Measurements from ENCODE around the gene MS4A7. TPM values are rescaled to one million over a fixed set of nuclear protein-coding genes. Genes with fewer than 3 reads are reported as not detected.

MS4A7 gene
- total RNA-seq, 2 donors from 2014 or later, result 16.0 to 27.7 TPM

DNA sequence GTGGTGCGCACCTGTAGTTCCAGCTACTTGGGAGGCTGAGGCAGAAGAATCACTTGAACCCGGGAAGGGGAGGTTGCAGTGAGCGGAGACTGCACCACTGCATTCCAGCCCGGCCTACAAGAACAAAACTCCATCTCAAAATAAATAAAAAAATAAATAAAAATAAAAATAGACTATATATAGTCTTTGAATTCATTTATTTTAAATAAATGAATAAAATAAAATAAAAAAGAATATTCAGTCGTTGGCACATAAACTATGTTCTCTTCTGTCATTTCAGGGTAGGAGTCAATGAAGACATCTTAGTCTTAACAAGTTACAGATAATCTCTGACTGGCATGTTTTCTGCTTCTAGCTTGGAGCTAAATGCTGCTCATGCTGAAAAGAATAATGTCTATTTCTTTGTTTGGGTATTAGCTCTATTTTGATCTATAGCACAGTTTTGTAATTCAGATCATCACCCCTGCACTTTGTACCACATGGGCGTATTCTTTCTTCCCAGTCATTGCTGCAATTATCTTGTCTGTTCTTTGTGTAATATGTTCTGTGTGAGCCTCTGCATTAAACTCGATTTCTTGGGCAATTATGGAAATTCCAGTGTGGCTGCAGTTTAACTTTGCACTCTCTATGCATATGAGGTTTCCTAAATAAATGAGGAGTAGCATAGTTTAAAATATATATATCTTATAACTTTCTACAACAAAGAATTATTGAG, 16.5 kb downstream of the MS4A7 start:
- no peak for DNase-seq (ENCODE audit: low spot score)
- no peak overlapping the region for H3K27ac ChIP-seq
- no peaks in the 10 kb centered on the region for H3K4me1 ChIP-seq
- no peak overlapping the region for H3K4me3 ChIP-seq
- no peaks in the 10 kb centered on the region for H3K36me3 ChIP-seq
- H3K27me3 ChIP-seq, result no peaks in the 10 kb centered on the region
- TF ChIP-seq, protein P1, sequence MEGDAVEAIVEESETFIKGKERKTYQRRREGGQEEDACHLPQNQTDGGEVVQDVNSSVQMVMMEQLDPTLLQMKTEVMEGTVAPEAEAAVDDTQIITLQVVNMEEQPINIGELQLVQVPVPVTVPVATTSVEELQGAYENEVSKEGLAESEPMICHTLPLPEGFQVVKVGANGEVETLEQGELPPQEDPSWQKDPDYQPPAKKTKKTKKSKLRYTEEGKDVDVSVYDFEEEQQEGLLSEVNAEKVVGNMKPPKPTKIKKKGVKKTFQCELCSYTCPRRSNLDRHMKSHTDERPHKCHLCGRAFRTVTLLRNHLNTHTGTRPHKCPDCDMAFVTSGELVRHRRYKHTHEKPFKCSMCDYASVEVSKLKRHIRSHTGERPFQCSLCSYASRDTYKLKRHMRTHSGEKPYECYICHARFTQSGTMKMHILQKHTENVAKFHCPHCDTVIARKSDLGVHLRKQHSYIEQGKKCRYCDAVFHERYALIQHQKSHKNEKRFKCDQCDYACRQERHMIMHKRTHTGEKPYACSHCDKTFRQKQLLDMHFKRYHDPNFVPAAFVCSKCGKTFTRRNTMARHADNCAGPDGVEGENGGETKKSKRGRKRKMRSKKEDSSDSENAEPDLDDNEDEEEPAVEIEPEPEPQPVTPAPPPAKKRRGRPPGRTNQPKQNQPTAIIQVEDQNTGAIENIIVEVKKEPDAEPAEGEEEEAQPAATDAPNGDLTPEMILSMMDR (IDR thresholded peaks at IDR 0.05), result no peak
- no peaks in the 10 kb centered on the region for H3K9me3 ChIP-seq

GRCh38 chr11:60396382-60396781, 18.1 kb downstream of the MS4A7 start, which contains the start of gene MS4A14:
MS4A14 (plus strand) TSS chr11:60396459; CDS start chr11:60396579, 120 bp downstream.
- no peak for DNase-seq (ENCODE audit: low spot score)
- no peaks in the 10 kb centered on the region for H3K9me3 ChIP-seq
- H3K36me3 ChIP-seq, result no peaks in the 10 kb centered on the region
- H3K27me3 ChIP-seq, result no peaks in the 10 kb centered on the region
- no peaks in the 10 kb centered on the region for H3K4me1 ChIP-seq
- TF ChIP-seq, protein P1 (IDR thresholded peaks at IDR 0.05), result no peak
- no peak within 1 kb of the TSS for H3K27ac ChIP-seq
- no peak within 1 kb of the TSS for H3K4me3 ChIP-seq

- Histone ChIP-seq H3K9me3 (no peaks in the 10 kb centered on the region), H3K27me3 (no peaks in the 10 kb centered on the region), H3K4me3 (no peak overlapping the region), H3K36me3 (no peaks in the 10 kb centered on the region), H3K27ac (no peak overlapping the region), H3K4me1 (no peaks in the 10 kb centered on the region)
- DNase-seq (ENCODE audit: low spot score), result no peak
- TF ChIP-seq, protein P1 (IDR thresholded peaks at IDR 0.05), result no peak
Measured at GRCh38 chr11:60396799-60397198, 18.5 kb downstream of the MS4A7 start.

- peaks cover 0 to 15% of the 10 kb centered on the region in 2 donors for H3K9me3 ChIP-seq
- H3K27me3 ChIP-seq, result no peaks in the 10 kb centered on the region
- no peak for DNase-seq (ENCODE audit: low spot score)
- no peak overlapping the region for H3K27ac ChIP-seq
- TF ChIP-seq, protein P1 (IDR thresholded peaks at IDR 0.05), result no peak
- no peaks in the 10 kb centered on the region for H3K4me1 ChIP-seq
- no peaks in the 10 kb centered on the region for H3K36me3 ChIP-seq
- H3K4me3 ChIP-seq, result no peak overlapping the region
Measured at GRCh38 chr11:60420015-60420414, 41.7 kb downstream of the MS4A7 start.

DNA sequence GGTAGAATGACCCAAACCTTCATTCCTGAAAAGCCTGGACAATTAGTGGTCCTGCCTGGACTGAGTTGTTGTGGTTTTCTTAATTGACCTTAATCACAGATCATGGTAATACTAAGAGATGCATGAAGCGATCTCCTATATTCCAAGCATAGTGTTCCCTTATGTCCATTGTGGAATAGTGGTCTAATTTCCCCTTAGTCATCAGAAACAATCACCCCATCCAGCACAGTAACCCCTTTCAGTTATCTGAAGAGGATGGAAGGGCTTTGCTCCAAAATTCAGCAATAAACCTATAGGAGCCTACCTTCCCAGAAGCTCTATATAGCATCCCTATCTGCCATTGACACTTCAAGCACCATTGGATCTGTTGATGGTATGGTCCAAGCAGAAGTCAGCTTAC, 44.3 kb downstream of the MS4A7 start:
- no peak for DNase-seq (ENCODE audit: low spot score)
- Histone ChIP-seq H3K9me3 (peaks cover 0 to 15% of the 10 kb centered on the region in 2 donors), H3K4me3 (no peak overlapping the region), H3K36me3 (no peaks in the 10 kb centered on the region), H3K4me1 (no peaks in the 10 kb centered on the region), H3K27me3 (no peaks in the 10 kb centered on the region), H3K27ac (no peak overlapping the region)
- TF ChIP-seq, protein P1 (IDR thresholded peaks at IDR 0.05), result no peak

- Histone ChIP-seq H3K4me1 (no peaks in the 10 kb centered on the region), H3K36me3 (no peaks in the 10 kb centered on the region), H3K27ac (no peak overlapping the region), H3K9me3 (no peaks in the 10 kb centered on the region), H3K27me3 (no peaks in the 10 kb centered on the region), H3K4me3 (no peak overlapping the region)
- DNase-seq (ENCODE audit: low spot score), result no peak
- TF ChIP-seq, protein P1 (IDR thresholded peaks at IDR 0.05), result no peak
Measured at GRCh38 chr11:60428517-60428916, 50.2 kb downstream of the MS4A7 start.

Data from right atrium auricular region (tissue), 2 donors.